ENCODE data around the gene KLHL3.

The KLHL3 gene

GRCh38 chr5:137622850-137623249 lies 113.0 kb downstream of the KLHL3 start:
- H3K27me3 ChIP-seq (ENCODE audit: insufficient read depth, poor library complexity, severe bottlenecking), result no peaks in the 10 kb centered on the region
- H3K4me3 ChIP-seq (ENCODE audit: severe bottlenecking), result no peak overlapping the region
- TF ChIP-seq CTCF (IDR thresholded peaks at IDR 0.05; ENCODE audit: poor library complexity, severe bottlenecking), result no peak
- H3K36me3 ChIP-seq (ENCODE audit: low read depth), result no peaks in the 10 kb centered on the region
- DNase-seq (ENCODE audit: low spot score) (no peak), ATAC-seq (ENCODE audit: low read depth) (peak; percentile 9; the same call in 1 of the 3 replicates)
- no peak overlapping the region for H3K27ac ChIP-seq (ENCODE audit: poor library complexity, severe bottlenecking)
- no peaks in the 10 kb centered on the region for H3K9me3 ChIP-seq (ENCODE audit: severe bottlenecking)
- peaks cover 3% of the 10 kb centered on the region for H3K4me1 ChIP-seq (ENCODE audit: insufficient read depth, poor library complexity, severe bottlenecking)

GRCh38 chr5:137621861-137622823 lies 113.7 kb downstream of the KLHL3 start:
- no peaks in the 10 kb centered on the region for H3K27me3 ChIP-seq (ENCODE audit: insufficient read depth, poor library complexity, severe bottlenecking)
- H3K9me3 ChIP-seq (ENCODE audit: severe bottlenecking), result no peaks in the 10 kb centered on the region
- H3K4me3 ChIP-seq (ENCODE audit: severe bottlenecking), result no peak overlapping the region
- DNase-seq (ENCODE audit: low spot score), result no peak
- peak; percentile 83 for ATAC-seq (ENCODE audit: low read depth)
- H3K4me1 ChIP-seq (ENCODE audit: insufficient read depth, poor library complexity, severe bottlenecking), result peaks cover 3% of the 10 kb centered on the region
- TF ChIP-seq CTCF (IDR thresholded peaks at IDR 0.05; ENCODE audit: poor library complexity, severe bottlenecking), result no peak
- H3K27ac ChIP-seq (ENCODE audit: poor library complexity, severe bottlenecking), result no peak overlapping the region
- no peaks in the 10 kb centered on the region for H3K36me3 ChIP-seq (ENCODE audit: low read depth)

- Histone ChIP-seq H3K27me3 (ENCODE audit: insufficient read depth, poor library complexity, severe bottlenecking) (no peaks in the 10 kb centered on the region), H3K36me3 (ENCODE audit: low read depth) (no peaks in the 10 kb centered on the region), H3K4me1 (ENCODE audit: insufficient read depth, poor library complexity, severe bottlenecking) (peaks cover 3% of the 10 kb centered on the region), H3K9me3 (ENCODE audit: severe bottlenecking) (no peaks in the 10 kb centered on the region), H3K27ac (ENCODE audit: poor library complexity, severe bottlenecking) (no peak overlapping the region), H3K4me3 (ENCODE audit: severe bottlenecking) (no peak overlapping the region)
- no peak for TF ChIP-seq CTCF (IDR thresholded peaks at IDR 0.05; ENCODE audit: poor library complexity, severe bottlenecking)
- DNase-seq (ENCODE audit: low spot score) (no peak), ATAC-seq (ENCODE audit: low read depth) (no peak)
Observed at GRCh38 chr5:137621306-137621705, 114.6 kb downstream of the KLHL3 start.

- Histone ChIP-seq H3K27ac (ENCODE audit: poor library complexity, severe bottlenecking) (no peak overlapping the region), H3K27me3 (ENCODE audit: insufficient read depth, poor library complexity, severe bottlenecking) (no peaks in the 10 kb centered on the region)
Observed at GRCh38 chr5:137619191-137619870, 116.6 kb downstream of the KLHL3 start.

More at GRCh38 chr5:137619191-137619870, 116.6 kb downstream of the KLHL3 start:
- TF ChIP-seq CTCF (IDR thresholded peaks at IDR 0.05; ENCODE audit: poor library complexity, severe bottlenecking), result no peak
- H3K36me3 ChIP-seq (ENCODE audit: low read depth), result no peaks in the 10 kb centered on the region
- no peak overlapping the region for H3K4me3 ChIP-seq (ENCODE audit: severe bottlenecking)
- peaks cover 3% of the 10 kb centered on the region for H3K4me1 ChIP-seq (ENCODE audit: insufficient read depth, poor library complexity, severe bottlenecking)
- ATAC-seq (ENCODE audit: low read depth) (peak; percentile 54), DNase-seq (ENCODE audit: low spot score) (no peak)
- H3K9me3 ChIP-seq (ENCODE audit: severe bottlenecking), result no peaks in the 10 kb centered on the region
